HepG2 (cell line): Measurements from ENCODE around the gene GPR4. TPM values are rescaled to one million over a fixed set of nuclear protein-coding genes. Genes with fewer than 3 reads are reported as not detected.
A peak's percentile ranks its signal among the peaks of the same experiment; 100 is the strongest.

Source experiments
- ATAC-seq: fragments of 200-7000 bp; cut with Tn5 transposase; 3 replicates; pipeline ENCODE4 v1.9.1; 2020; ENCODE audit warnings: mild to moderate bottlenecking, moderate library complexity
- BruUV-seq: library from RNA; stranded (reverse); fragments of 400-500 nt; replicated peaks from 2 replicates; lab custom pipeline; 2021; lab: Mats Ljungman, UMichigan
- CTCF ChIA-PET: fragments of 300-600 bp; formaldehyde crosslinking; extraction: SDS; loops from one replicate; lab custom pipeline; 2021; ENCODE audit warnings: low total read pairs, inconsistent platforms, low intra/inter-chr PET ratio; lab: Yijun Ruan, JAX
- POLR2A ChIA-PET: fragments of 350-600 bp; sonication (Branson Sonifier 250); formaldehyde crosslinking; loops from one replicate; lab custom pipeline; 2020; ENCODE audit warnings: antibody characterized with exemption, inconsistent platforms; lab: Yijun Ruan, JAX
- DNase-seq: peaks from one replicate; pipeline ENCODE4 v3.0.0-alpha.2; 2015; ENCODE audit warnings: low spot score
- FAIRE-seq: peaks from 3 replicates; lab custom pipeline; 2011; peaks lifted over from hg19 to GRCh38; lab: Jason Lieb, UNC
- H2AFZ ChIP-seq: one replicate; pipeline ENCODE4 v1.6.1; 2011; ENCODE audit warnings: low read length, inconsistent platforms
- H3K27ac ChIP-seq: fragments of 300-600 bp; 3 replicates; pipeline ENCODE4 v1.8.0; 2011; ENCODE audit warnings: mixed run types, mild to moderate bottlenecking, mixed read lengths, low read length, inconsistent platforms; ENCODE audit not compliant: insufficient read depth; ENCODE audit errors: extremely low read length
- H3K27me3 ChIP-seq, 2 experiments: fragments of 200-600 bp in 1 of 2; 2 replicates in 1 of 2; 3 replicates in 1 of 2; pipeline versions ENCODE4 v1.6.0 to v1.8.0; 2011; ENCODE audit warnings: low read length in 2 of 2, mild to moderate bottlenecking in 2 of 2, moderate library complexity in 2 of 2, inconsistent platforms in 1 of 2; ENCODE audit not compliant: insufficient read depth in 2 of 2, control insufficient read depth in 1 of 2
- H3K36me3 ChIP-seq, 2 experiments: fragments of 200-600 bp in 1 of 2; replicated peaks in 1 of 2; 2 replicates in 1 of 2; 3 replicates in 1 of 2; pipeline versions ENCODE4 v1.5.1 to v1.8.0; 2011; ENCODE audit warnings: low read length in 2 of 2, inconsistent platforms in 1 of 2; ENCODE audit not compliant: insufficient read depth in 2 of 2, control insufficient read depth in 1 of 2
- H3K4me1 ChIP-seq: 2 replicates; pipeline ENCODE4 v1.5.1; 2012; ENCODE audit warnings: low read length, inconsistent platforms; ENCODE audit not compliant: insufficient read depth
- H3K4me2 ChIP-seq: 2 replicates; pipeline ENCODE4 v1.6.0; 2011; ENCODE audit warnings: low read depth, low read length, inconsistent platforms
- H3K4me3 ChIP-seq, 3 experiments: fragments of 200-600 bp in 1 of 3; sonication (generic), shearing (Covaris generic) in 1 of 3; replicated peaks in 1 of 3; 2 replicates each; pipeline ENCODE4 v1.5.1; 2011 to 2016; ENCODE audit warnings: low read length in 3 of 3, inconsistent platforms in 2 of 3, low read depth in 2 of 3, mild to moderate bottlenecking in 2 of 3, control low read depth in 1 of 3, mixed read lengths in 1 of 3; ENCODE audit not compliant: insufficient read depth in 1 of 3
- H3K79me2 ChIP-seq: one replicate; pipeline ENCODE4 v1.6.1; 2011; ENCODE audit warnings: low read length, inconsistent platforms; ENCODE audit not compliant: insufficient read depth
- H3K9ac ChIP-seq: 2 replicates; pipeline ENCODE4 v1.6.0; 2011; ENCODE audit warnings: mild to moderate bottlenecking, low read depth, low read length, inconsistent platforms; ENCODE audit not compliant: insufficient read depth
- H3K9me3 ChIP-seq: 2 replicates; pipeline ENCODE4 v1.5.1; 2012; ENCODE audit warnings: mild to moderate bottlenecking, low read length
- H4K20me1 ChIP-seq: 2 replicates; pipeline ENCODE4 v1.6.0; 2011; ENCODE audit warnings: inconsistent platforms, mild to moderate bottlenecking, low read length, moderate library complexity; ENCODE audit not compliant: insufficient read depth
- AHDC1 ChIP-seq: sonication (generic); formaldehyde crosslinking; IDR thresholded peaks from 2 replicates; pipeline ENCODE4 v1.5.1; 2020; ENCODE audit warnings: mild to moderate bottlenecking, missing genetic modification reagents, borderline replicate concordance
- ATM ChIP-seq: fragments of 450-650 bp; IDR thresholded peaks from 2 replicates; pipeline ENCODE4 v1.7.1; 2017; ENCODE audit warnings: mild to moderate bottlenecking, borderline replicate concordance
- CBX2 ChIP-seq, 2 experiments: fragments of 200-600 bp in 1 of 2; sonication (generic); formaldehyde crosslinking in 1 of 2; IDR thresholded peaks; 2 replicates each; pipeline versions ENCODE4 v1.7.0 to v1.8.1; 2018 to 2022; ENCODE audit warnings: low read depth in 2 of 2, low read length in 1 of 2, mild to moderate bottlenecking in 1 of 2, missing genetic modification reagents in 1 of 2
- IRF2 ChIP-seq: IDR thresholded peaks from 2 replicates; pipeline ENCODE4 v1.6.1; 2018; ENCODE audit warnings: missing genetic modification reagents, missing compliant biosample characterization
- MED13 ChIP-seq: sonication (generic); formaldehyde crosslinking; IDR thresholded peaks from 2 replicates; pipeline ENCODE4 v1.5.0; 2020; ENCODE audit warnings: missing genetic modification reagents
- NFKB2 ChIP-seq: sonication (generic); formaldehyde crosslinking; IDR thresholded peaks from 2 replicates; pipeline ENCODE4 v1.4.0; 2020; ENCODE audit warnings: missing genetic modification reagents, borderline replicate concordance
- TFDP2 ChIP-seq: sonication (generic); formaldehyde crosslinking; IDR thresholded peaks from 2 replicates; pipeline ENCODE4 v1.4.0; 2020; ENCODE audit warnings: missing genetic modification reagents
- ZFAT ChIP-seq: sonication (generic); formaldehyde crosslinking; conservative IDR thresholded peaks from 2 replicates; pipeline ENCODE4 v1.8.1; 2023; ENCODE audit warnings: missing genetic modification reagents, inconsistent platforms
- ZFP1 ChIP-seq: IDR thresholded peaks from 2 replicates; pipeline ENCODE4 v1.6.1; 2016
- ZNF446 ChIP-seq: sonication (generic); formaldehyde crosslinking; IDR thresholded peaks from 2 replicates; pipeline ENCODE4 v1.5.0; 2020; ENCODE audit warnings: mild to moderate bottlenecking, missing genetic modification reagents
- ZNF607 ChIP-seq: sonication (generic); formaldehyde crosslinking; IDR thresholded peaks from 2 replicates; pipeline ENCODE4 v1.5.1; 2020; ENCODE audit warnings: missing genetic modification reagents, mild to moderate bottlenecking, borderline replicate concordance
- ZNF614 ChIP-seq: IDR thresholded peaks from 2 replicates; pipeline ENCODE4 v1.6.1; 2018; ENCODE audit warnings: missing biosample characterization, missing genetic modification reagents, inconsistent platforms, borderline replicate concordance
- WGBS: methylation state at CpG from one replicate; pipeline ENCODE4 v1.1.6; 2017; ENCODE audit warnings: low lambda C conversion rate; 5-methylcytosine and 5-hydroxymethylcytosine counted together
- in situ Hi-C: cut with HindIII; loops from 2 replicates; pipeline ENCODE4 v1.10.0; 2017; ENCODE audit warnings: low pct_unique_long_range_greater_than_20kb; ENCODE audit not compliant: extremely low pct_ligation_motif_present
- intact Hi-C: fragments of 100-400 bp; cut with micrococcal nuclease; formaldehyde crosslinking; loops from one replicate; pipeline ENCODE4 v1.10.0; 2022; ENCODE audit not compliant: unreplicated experiment
- polyA plus RNA-seq, 8 experiments: library from polyadenylated mRNA; depleted of rRNA in 3 of 8; stranded (reverse) in 7 of 8; unstranded in 1 of 8; fragments of >200 nt; fragmentation: Illumina TruSeq in 4 of 8; extraction: Trizol in 4 of 8; gene quantifications; 2 replicates each; pipeline versions ENCODE4 v1.2.1 to v1.2.3, GENCODE V29; 2011 to 2016; ENCODE audit warnings: low read depth in 4 of 8, missing spikeins in 1 of 8, mixed read lengths in 1 of 8; ENCODE audit not compliant: insufficient read depth in 1 of 8
- total RNA-seq, 5 experiments: library from RNA; depleted of rRNA; stranded (reverse); fragments of >200 nt; fragmentation: Illumina TruSeq; extraction: Trizol; gene quantifications; 2 replicates each; pipeline ENCODE4 v1.2.3, GENCODE V29; 2016; ENCODE audit warnings: low read depth in 1 of 5
- TF ChIP-seq, protein P1 (sequence below): sonication (generic); formaldehyde crosslinking; conservative IDR thresholded peaks from 2 replicates; pipeline ENCODE4 v1.4.0; 2020; ENCODE audit warnings: missing genetic modification reagents

Gene GPR4
- total and polyA plus RNA-seq, 2 of the 13 experiments (the other 11 are each of a cell fraction or from before 2014, with no cell fraction given) = 0.15 TPM; not detected in 1

GRCh38 chr19:45577111-45577905 lies 24.7 kb downstream of the GPR4 start:
- no TSS peak for BruUV-seq
- H2AFZ ChIP-seq = no peak overlapping the region
- in situ Hi-C loops (no loop called here), intact Hi-C loops (no loop called here)
- peaks cover 65% of the 10 kb centered on the region for H3K4me1 ChIP-seq
- ChIA-PET CTCF (interaction anchor here (1.6 kb wide), 1 partner anchor 65 kb away, joined by 6 read pairs; no protein-coding TSS in a partner anchor), POLR2A (interaction anchor here (1.1 to 1.8 kb wide), 3 partner anchors 43 to 100 kb away, joined by 3 to 6 read pairs (median 4); no protein-coding TSS in a partner anchor)
- H3K4me3 ChIP-seq = peak overlapping the region in 2 of 3 experiments; percentile 8 to 23; a peak in 3 of 6 replicates
- no peaks in the 10 kb centered on the region for H3K27me3 ChIP-seq
- 4% methylated on average over 11 of the region's 11 CpGs for WGBS
- H3K36me3 ChIP-seq = peaks cover 1 to 6% of the 10 kb centered on the region in 2 experiments; a peak in 1 of 5 replicates
- FAIRE-seq (peak; percentile 95), DNase-seq (peak; percentile 86), ATAC-seq (peak; percentile 88)
- H3K27ac ChIP-seq = peak overlapping the region; percentile 74
- no peaks in the 10 kb centered on the region for H3K9me3 ChIP-seq
- peak overlapping the region; percentile 72 for H3K4me2 ChIP-seq
- no peaks in the 10 kb centered on the region for H4K20me1 ChIP-seq
- peaks cover 32% of the 10 kb centered on the region for H3K79me2 ChIP-seq
- H3K9ac ChIP-seq = peak overlapping the region; percentile 36
- no peak for TF ChIP-seq MED13 (CRISPR knock-in tag)
- TF ChIP-seq AHDC1 (CRISPR knock-in tag) = no peak
- no peak for TF ChIP-seq ZFP1 (CRISPR knock-in tag)
- no peak for TF ChIP-seq TFDP2
- no peak for TF ChIP-seq CBX2 (IDR thresholded peaks at IDR 0.05; ENCODE audit: low read depth, low read length)
- TF ChIP-seq CBX2 (CRISPR knock-in tag; IDR thresholded peaks at IDR 0.05; ENCODE audit: low read depth) = no peak
- no peak for TF ChIP-seq NFKB2 (CRISPR knock-in tag)
- no peak for TF ChIP-seq ZFAT (CRISPR knock-in tag)
- TF ChIP-seq ZNF607 (CRISPR knock-in tag) = no peak
- TF ChIP-seq ZNF446 (CRISPR knock-in tag) = no peak
- TF ChIP-seq, protein P1, sequence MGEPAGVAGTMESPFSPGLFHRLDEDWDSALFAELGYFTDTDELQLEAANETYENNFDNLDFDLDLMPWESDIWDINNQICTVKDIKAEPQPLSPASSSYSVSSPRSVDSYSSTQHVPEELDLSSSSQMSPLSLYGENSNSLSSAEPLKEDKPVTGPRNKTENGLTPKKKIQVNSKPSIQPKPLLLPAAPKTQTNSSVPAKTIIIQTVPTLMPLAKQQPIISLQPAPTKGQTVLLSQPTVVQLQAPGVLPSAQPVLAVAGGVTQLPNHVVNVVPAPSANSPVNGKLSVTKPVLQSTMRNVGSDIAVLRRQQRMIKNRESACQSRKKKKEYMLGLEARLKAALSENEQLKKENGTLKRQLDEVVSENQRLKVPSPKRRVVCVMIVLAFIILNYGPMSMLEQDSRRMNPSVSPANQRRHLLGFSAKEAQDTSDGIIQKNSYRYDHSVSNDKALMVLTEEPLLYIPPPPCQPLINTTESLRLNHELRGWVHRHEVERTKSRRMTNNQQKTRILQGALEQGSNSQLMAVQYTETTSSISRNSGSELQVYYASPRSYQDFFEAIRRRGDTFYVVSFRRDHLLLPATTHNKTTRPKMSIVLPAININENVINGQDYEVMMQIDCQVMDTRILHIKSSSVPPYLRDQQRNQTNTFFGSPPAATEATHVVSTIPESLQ (CRISPR knock-in tag) = no peak
- no peak for TF ChIP-seq ATM
- TF ChIP-seq IRF2 (CRISPR knock-in tag) = no peak
- TF ChIP-seq ZNF614 (CRISPR knock-in tag) = peak; percentile 40; the same call in 1 of the 2 replicates
